Activated CD4-positive, CD25-positive, alpha-beta regulatory T cell (primary cell): ENCODE measurements around the gene PRDM8.
"Not testable (repeated sequence)": the region's sequence is repeated elsewhere in the genome, so short reads cannot be mapped to it uniquely, and the experiment has no call there.

ENCODE experiments used
- DNase-seq, 4 experiments: peaks; one replicate each; lab custom pipeline; 2025; lab: John Stamatoyannopoulos, UW

Gene PRDM8

DNA sequence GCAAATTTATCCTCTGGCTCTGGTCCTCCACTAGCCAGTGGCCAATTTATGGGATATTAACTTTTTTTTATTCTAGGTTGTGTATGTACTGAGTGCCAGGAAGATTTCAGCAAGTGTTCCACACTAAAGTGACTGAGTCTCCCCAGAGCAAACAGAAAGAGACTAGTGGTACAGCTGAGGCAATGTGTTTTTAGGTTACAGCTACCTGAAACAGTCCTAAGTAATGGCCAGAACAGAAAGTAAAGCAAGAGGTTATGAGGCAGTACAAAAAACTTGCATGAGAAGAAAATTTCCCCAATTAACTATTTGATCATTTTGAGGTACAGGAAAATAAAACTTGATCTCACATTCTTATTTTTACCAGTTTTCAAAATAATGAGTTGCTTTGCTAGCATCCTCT, 31.2 kb downstream of the PRDM8 start:
- DNase-seq: no peak

DNA sequence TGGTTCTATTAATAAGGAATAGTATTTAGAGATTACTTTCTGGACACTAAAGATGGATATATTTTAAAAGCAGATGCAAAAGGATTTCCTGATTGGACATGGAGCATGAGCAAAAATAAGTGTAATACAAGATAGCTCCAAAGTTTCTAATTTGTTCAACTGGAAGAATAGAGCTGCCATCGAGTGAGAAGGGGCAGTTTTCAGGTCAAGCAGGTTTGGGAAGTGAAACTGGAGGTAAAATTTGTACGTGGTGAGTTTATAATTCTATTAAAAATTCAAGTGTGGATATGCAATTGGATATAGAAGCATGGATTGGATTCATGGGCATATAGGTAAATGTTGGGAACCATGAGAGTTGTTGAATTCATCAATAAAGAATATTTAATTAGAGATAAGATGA, 31.8 kb downstream of the PRDM8 start:
- no peak for DNase-seq

- no peak for DNase-seq
Observed at GRCh38 chr4:80229590-80229989, 32.3 kb downstream of the PRDM8 start.

DNA sequence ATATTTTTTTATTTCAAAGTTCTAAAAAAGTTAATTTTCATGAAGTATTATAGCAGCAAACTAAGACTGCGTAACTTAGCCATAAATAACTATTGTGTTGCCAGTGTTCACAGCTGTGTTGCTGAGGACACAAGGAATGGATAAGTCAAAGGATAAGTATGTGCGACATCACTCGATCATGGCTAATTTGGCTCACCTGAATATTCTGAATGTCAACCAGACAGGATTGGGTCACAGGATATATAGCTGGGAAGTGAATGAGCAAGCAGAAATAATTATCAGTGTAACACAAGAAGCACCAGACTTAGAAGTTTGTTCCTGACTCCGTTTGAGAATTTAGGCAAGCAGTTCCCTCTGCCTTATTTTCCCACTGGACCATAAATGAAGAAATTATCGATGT, 33.9 kb downstream of the PRDM8 start:
- no peak for DNase-seq

DNA sequence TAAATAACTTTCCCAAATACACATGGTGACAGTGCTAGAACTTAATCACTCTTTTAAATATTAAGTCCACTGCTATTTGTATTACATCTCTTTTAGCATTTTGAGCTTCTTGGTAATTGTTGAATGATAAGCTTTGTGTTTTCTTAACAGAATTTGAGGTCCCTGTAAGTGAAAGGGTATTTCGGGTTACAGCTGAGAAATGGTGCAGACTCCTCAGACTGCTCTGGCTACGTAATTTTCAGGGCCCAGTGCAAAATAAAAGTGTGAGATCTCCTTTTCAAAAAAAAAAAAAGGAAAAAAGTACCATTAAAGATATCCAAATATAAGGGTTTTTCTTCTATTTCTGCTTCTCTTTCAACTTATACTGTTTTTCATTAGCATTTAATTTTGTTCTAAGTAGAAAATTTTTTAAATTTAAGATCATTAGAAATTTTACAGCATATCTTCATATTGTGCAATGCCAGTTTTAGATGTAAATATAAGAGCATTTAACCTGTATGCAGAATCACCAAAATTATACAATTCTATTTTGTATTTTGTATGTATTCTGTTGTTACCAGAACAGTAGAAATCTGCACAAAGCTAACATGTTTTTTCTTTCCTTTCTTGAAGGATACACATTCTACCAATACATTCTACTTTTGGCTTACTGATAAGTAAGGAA, 35.5 kb downstream of the PRDM8 start:
- no peak for DNase-seq

- DNase-seq: no peak
Observed at GRCh38 chr4:80233390-80233789, 36.1 kb downstream of the PRDM8 start.

GRCh38 chr4:80235451-80235850, 38.1 kb downstream of the PRDM8 start:
- no peak for DNase-seq

DNA sequence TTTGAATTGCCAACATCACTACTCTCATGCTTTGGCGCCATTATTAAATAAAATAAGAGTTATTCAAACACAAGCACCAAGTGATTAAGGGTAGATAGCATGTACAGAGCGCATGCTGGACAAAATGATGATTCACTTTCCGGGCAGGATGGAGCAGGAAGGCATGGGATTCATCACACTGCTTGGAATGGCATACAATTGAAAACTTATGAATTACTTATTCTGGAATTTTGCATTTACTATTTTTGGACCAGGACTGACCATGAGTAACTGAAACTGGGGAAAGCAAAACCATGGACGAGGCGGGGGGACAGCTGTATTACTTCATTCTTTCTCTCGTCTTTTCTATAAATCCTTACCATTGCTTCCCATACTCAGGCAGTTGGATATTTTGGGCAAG, 40.7 kb downstream of the PRDM8 start:
- no peak for DNase-seq

GRCh38 chr4:80239480-80240150, 42.3 kb downstream of the PRDM8 start:
- DNase-seq: no peak

DNA sequence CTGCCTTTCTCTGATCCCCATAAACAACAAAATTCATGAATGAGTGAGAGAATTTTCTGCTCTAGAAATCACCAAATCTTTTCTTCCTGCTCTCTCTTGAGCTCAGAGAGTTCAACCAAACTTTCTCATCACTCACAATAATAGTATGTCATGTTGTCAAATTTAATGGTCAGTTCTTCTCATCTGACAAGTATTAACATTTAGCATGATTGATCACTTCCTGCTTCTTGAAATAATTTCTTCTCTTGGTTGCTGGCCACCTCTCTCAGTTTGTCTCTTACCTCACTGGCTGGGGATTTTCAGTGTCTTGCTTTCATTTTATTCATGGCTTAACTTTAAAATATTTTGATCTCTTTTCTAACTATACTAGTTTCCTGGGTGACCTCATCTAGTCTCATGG, 43.7 kb downstream of the PRDM8 start:
- no peak for DNase-seq

- no peak for DNase-seq
Observed at GRCh38 chr4:80243274-80244018, 46.1 kb downstream of the PRDM8 start.

- DNase-seq: not testable (repeated sequence)
Observed at GRCh38 chr4:80247484-80247883, 50.2 kb downstream of the PRDM8 start.

GRCh38 chr4:80249144-80249543, 51.8 kb downstream of the PRDM8 start:
- no peak for DNase-seq

DNA sequence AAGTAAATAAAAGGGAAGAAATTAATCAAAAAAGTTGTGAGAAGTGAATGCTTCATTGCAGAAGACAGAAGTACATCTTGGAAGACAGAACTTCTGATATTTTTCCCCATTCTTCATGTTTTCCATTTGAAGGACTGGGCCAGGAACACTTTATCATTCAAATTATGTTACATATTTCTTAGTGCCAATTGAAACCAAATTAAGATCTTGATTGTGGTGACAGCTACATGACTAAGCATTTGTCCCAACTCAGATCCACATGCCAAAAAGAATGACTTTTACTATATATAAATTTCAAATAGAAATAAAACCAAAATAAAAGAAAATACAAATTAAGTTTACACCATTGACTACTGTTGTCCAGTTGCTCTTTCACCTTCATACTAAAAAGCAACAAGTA, 55.1 kb downstream of the PRDM8 start:
- no peak for DNase-seq

GRCh38 chr4:80252953-80253352, 55.6 kb downstream of the PRDM8 start:
- no peak for DNase-seq

DNA sequence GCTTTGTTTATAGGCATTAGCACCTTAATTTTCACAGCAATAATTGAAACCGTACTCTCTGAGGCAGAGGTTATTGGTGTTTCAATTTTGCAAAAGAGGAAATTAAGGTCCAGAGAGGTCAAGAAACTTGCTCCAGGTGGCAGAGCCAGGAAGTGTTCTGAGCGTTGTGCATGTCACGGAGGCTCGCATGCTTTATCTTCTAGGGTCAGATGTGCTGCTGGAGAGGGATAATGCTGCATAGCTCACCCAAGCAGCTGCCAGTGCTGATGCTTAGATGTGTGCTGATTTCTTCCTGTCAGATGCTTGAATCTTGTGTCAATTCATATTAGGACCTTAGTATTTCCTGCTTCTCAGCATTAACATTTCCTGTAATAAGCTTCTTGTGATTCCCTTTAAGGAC, 56.2 kb downstream of the PRDM8 start:
- no peak for DNase-seq
